Hindlimb muscle (tissue), 1 donor: ENCODE data around the gene PDS5A. TPM values are rescaled to one million over a fixed set of nuclear protein-coding genes. Genes with fewer than 3 reads are reported as not detected.
"Not testable (repeated sequence)": the region's sequence is repeated elsewhere in the genome, so short reads cannot be mapped to it uniquely, and the experiment has no call there.

Experiments used
- DNase-seq: peaks from one replicate; pipeline ENCODE4 v3.0.0-alpha.2; 2013
- polyA plus RNA-seq: library from polyadenylated mRNA; unstranded; fragments of 120-200 nt; gene quantifications from one replicate; pipeline ENCODE4 v1.2.1, GENCODE V29; 2013; ENCODE audit not compliant: insufficient read length

PDS5A gene
- polyA plus RNA-seq, 1 donor: 32.4 TPM

DNA sequence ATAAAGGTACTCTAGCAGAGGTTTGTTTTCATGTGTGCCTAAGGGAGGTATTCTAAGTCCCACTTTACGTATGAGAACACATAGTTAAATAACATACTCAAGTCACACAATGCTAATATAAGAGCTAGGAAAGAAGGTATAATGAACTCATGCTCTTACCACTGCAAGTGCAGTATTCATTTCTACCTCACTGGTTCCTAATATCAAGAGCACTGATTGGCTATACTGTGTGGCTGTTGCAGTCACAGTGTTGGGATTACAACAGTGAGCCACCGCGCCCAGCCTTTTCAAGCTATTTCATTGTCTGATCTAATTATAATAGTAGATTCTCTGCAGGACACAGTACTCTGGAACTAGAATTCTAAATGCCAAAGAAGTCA is 84.0 kb downstream of the PDS5A start:
- no peak for DNase-seq

DNA sequence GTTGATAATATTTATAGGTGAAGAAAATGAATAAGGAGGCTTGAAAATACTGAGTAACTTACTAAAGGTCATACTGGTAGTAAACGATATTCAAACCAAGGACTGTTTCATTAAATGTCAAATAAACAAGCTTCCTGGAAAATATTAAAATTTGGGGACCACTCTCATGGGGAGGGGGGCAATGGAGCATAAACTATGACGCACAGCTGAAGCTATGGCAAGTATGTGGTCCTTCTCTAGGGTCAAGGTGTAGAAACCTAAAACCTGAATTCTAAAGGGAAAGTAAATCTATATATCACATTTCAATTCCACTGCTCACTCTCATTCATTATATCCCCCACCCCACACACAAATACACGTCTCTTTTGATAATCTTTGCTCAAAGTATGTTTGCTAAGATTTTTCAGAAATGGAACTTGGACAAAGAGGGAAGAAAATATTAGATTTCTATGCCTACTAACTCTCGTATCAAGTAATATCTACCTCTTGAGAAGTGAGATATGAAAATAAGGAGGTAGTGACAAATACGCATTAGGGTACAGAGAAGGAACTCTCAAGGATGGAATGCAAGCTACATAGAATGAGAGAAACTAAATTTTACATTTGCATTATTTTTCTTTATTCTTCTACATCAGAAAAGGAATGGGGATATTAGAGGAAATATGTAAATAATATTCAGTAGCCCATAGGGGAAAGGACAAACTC is 84.6 kb downstream of the PDS5A start:
- no peak for DNase-seq

DNA sequence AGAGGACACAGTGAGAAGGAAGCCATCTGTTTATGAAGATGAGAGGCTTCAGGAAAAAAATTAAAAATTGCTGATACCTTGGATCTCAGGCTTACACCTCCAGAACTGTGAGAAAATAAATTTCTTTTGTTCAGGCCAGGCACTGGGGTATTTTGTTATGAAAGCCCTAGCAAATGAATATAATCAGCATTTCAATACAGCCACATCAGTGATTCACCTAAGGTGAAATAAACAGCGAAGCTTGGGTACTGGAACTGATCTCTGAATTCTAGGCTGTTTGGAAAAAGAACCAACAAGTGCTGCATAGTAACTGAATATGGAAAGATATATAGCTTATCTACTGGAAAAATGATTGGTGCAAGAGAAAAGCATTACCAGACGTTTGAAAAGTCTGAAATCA is 88.5 kb downstream of the PDS5A start:
- no peak for DNase-seq

DNA sequence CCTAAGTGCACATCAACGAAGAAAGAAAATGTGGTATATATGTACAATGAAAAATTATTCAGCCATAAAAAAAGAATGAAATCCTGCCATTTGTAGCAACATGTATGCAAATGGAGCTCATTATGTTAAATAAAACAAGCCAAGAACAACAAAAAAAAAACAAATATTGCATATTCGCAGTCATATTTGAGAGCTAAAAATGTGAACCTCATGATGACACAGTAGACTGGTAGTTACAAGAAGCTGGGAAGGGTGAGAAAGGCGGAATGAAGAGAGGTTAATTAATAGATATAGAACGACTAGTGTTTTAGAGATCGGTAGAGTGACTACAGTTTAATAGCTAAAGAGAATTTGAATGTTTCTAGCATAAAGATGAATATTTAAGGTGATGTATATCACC is 89.2 kb downstream of the PDS5A start:
- DNase-seq: no peak

DNA sequence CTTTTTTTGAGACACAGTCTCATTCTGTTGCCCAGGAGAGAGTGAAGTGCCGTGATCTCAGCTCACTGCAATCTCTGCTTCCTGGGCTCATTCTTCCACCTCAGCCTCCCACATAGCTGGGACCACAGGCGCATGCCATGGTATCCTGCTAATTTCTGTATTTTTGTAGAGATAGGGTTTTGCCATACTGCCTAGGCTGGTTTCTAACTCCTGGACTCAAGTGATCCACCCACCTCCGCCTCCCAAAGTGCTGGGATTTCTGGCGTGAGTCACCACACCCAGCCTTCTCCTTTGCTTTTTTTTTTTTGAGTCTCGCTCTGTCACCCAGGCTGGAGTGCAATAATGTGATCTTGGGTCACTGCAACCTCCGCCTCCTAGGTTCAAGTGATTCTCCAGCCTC is 94.1 kb downstream of the PDS5A start:
- no peak for DNase-seq

DNA sequence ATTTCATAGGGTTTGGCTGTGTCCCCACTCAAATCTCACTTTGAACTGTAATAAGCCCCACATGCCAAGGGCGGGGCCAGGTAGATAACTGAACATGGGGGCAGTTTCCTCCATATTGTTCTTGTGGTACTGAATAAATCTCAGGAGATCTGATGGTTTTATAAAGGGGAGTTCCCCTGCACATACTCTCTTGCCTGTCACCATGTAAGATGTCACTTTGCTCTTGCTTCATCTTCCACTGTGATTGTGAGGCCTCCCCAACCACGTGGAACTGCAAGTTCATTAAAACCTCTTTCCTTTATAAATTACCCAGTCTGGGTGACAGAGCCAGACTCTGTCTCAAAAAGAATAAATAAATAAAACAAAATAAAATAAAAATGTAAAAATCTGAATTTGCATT is 95.9 kb downstream of the PDS5A start:
- no peak for DNase-seq

DNA sequence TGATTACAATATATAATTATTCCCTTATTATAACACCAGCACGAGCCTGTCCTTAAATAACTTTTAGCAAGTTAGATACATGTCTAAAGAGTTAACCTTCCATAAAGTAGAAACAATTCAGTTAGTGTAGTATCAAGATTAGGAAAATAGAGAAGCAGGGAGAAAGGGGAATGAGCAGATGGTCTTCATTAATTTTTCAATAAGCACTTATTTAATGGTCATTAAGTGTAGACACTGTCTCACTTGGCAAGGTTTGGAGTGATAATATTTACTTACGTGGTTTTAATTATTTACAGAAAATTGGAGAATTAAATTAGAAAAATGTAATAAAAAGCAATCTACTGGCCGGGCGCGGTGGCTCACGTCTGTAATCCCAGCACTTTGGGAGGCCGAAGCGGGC is 99.7 kb downstream of the PDS5A start:
- DNase-seq: no peak

DNA sequence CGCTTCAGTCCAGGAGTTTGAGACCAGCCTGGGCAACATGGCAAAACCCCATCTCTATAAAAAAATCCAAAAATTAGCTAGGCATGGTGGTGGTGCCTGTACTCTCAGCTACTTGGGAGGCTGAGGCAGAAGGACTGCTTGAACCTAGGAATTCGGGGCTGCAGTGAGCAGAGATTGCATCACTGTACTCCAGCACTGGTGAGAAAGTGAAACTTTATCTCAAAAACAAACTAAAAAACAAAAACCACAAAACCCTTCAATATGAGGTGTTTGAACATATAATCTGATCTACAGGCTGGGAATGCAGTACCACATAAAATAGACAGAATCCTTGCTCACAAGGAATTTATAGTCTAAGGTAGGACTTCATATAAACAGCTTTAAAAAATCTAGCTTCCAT is 103.9 kb downstream of the PDS5A start:
- DNase-seq: no peak

DNA sequence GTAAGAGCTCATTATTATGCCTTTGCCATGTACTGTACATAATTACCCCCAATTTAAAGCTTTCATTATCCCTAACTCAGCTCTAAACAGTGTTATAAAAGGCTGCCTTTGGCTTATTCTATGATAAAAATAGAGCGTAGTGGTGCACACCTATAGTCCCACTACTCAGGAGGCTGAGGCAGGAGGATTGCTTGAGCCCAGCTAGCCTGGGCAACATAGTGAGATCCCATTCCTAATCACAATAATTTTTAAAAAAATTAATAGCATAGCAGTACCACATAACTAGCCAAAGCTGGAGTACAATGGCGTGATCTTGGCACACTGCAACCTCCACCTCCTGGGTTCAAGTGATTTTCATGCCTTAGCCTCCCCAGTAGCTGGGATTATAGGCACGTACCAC is 112.4 kb downstream of the PDS5A start:
- no peak for DNase-seq

DNA sequence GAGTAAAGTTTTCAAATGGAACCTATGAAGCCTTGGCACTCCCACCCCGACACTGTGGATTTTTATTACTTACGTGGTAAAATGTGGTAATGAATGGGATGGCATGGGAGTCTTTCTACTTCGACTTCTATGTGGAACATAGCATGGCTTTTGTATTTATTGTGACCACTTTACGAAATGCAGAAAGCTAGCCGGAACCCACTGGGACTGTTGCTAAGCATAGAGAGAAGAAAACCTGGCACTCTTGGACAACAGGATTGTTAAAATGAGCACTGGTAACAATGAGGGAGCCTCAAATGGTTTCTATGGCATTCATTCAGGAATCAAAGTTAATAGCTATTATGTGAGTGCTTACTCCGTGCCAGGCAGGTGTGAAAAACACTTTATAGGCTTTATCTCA is 113.3 kb downstream of the PDS5A start:
- DNase-seq: no peak

DNA sequence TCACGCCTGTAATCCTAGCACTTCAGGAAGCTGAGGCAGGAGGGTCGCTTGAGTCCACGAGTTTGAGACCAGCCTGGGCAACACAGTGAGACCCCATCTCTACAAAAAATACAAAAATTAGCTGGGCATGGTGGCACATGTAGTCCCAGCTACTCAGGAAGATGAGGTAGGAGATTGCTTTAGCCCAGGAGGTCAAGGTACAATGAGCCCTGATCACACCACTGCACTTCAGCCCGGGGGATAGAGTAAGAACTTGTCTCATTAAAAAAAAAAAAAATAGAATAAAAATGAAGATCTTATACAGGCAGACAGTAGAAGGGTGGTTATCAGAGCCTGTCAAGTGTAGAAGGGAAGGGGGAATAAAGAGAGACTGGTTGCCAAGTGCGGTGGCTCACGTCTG is 116.9 kb downstream of the PDS5A start:
- no peak for DNase-seq

DNA sequence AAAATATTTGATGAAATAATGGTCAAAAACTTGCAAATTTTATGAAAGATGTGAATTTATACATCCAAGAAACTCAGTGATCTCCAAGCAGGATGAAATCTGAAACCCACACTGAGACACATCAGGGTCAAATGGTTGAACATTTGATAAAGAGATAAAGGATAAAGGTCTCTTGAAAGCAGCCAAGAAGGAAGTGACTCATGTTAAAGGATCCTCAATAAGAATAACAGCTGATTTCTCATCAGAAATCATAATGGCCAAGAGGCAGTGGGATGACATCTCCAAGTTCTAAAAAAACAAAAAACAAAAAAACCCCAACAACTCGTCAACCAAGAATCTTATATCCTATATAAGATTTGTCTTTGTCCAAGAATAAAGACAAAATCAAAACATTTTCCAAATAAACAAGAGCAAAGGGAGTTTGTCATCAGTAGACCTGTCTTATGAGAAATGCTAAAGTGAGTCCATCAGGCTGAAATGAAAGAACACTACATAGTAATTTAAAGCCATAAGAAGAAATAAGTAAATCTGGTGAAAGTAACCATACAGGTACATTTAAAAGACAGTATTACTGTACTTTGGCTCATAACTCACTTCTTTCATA is 121.7 kb downstream of the PDS5A start:
- no peak for DNase-seq

DNA sequence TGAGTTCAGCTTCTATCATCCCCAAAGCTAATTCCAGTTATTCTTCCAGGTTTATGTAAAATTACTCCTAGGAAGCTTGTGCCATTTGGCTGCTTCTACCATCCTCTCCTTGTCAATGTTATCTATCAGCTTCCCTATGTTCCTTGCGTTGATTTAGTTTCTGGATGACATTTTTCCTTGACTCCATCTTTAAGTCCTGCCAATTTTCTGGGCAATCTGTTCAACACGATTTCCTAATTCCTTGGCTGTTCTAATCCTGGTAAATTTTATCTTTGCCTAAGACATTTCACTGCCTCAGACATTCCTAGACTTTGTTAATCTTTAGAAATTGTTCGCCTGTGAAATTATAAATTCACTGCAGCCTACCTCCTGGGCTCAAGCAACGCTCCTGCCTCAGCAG is 125.1 kb downstream of the PDS5A start:
- no peak for DNase-seq

DNA sequence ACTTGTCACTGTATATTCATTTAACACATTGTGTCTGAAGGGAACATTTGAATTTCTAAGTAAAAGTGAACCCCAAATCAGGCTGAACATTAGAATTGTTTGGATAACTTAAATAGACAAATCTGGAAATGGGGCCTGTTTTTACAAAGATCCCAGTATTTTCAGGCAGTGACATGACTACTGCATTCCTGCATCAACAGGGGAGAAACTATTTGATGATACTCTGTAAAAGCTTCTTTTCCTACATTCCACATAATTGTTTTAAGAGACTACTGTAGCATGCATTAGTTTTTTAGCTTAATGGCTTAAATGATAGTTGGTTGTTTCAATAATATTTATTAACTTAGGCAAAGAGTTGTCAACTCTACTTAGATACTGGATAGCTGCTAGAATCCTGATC is 127.0 kb downstream of the PDS5A start:
- no peak for DNase-seq

DNA sequence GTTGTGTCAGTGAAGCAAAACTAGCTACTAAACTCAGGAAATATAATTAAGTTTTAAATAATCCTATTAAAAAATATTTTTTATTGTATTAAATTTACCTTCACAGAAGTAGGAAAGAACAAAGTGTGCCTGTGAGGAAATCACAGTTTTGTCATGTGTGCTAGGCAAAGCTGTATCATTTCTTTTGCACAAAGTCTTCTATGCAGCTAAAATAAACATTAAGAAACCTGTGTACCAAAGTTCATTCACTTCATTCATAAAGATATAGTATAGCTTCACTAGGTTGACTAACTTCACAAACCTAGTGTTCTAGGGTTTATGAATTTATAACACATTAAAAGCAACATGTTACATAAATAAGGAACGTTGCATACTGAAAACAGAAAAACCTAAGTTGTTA is 131.0 kb downstream of the PDS5A start:
- DNase-seq: no peak

DNA sequence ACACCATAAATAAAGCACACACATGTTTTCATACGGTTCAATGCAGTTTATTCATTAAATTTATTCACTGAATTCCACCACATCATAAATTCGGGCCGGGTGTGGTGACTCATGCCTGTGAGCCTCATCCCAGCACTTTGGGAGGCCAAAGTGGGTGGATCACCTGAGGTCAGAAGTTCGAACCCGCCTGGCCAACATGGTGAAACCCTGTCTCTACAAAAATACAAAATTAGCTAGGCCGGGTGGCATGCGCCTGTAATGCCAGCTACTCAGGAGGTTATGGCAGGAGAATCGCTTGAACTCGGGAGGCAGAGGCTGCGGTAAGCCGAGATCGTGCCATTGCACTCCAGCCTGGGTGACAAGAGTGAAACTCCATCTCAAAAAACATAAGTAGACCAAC is 131.6 kb downstream of the PDS5A start:
- DNase-seq: no peak

DNA sequence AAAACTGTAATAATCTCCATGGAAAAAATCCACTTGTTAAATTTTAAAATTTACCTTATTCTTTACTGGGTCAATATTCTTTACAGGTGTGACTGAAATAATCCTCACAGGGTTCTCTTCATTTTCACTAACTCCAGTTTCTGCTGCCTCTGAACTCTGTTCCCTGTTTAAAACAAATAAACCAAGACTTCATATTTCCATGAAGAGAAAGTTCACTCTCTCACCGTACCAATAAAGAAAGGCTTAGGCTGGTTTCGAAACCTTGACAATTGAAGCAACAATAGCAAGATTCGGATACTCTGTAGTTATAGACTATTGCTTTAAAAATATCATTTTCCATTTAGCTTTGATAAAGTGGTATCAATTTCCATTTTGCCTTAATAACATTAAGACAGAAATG is 135.8 kb downstream of the PDS5A start:
- no peak for DNase-seq

DNA sequence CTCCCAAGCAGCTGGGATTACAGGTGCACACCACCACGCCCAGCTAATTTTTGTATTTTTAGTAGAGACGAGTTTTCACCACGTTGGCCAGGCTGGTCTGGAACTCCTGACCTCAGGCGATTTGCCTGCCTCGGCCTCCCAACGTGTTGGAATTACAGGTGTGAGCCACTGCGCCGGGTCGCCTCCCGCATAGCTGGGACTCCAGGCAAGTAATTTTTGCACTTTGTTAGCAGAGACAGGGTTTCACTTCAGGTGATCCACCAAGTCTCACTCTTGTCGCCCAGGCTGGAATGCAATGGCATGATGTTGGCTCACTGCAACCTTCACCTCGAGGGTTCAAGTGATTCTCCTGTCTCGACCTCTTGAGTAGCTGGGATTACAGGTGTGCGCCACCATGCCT is 137.2 kb downstream of the PDS5A start:
- not testable (repeated sequence) for DNase-seq

DNA sequence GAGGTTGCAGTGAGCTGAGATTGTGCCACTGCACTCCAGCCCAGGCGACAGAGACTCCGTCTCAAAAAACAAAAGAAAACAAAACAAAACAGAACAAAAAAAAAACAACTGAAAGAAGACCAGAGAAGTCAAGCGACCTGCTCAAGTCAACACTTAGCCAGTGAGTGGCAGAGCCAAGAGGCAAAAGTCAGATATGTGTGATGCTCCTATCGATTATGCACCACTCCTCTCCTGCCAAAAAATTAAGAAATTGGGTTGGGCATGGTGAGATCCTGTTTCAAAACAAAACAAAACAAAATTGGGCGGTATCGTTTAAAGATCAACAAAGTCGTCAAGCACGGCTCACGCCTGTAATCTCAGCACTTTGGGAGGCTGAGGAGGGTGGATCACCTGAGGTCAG is 137.7 kb downstream of the PDS5A start:
- no peak for DNase-seq

DNA sequence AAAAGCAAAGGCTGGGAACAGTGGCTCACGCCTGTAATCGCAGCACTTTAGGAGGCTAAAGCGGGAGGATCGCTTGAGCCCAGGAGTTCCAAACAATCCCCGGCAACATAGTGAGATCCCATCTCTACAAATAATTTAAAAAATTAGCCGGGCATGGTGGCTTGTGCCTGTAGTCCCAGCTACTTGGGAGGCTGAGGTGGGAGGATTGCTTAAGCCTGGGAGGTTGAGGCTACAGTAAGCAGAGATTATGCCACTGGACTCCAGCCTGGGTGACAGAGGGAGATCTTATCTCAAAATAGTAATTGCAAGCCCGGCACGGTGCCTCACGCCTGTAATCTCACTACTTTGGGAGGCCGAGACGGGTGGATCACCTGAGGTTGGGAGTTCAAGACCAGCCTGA is 139.3 kb downstream of the PDS5A start:
- not testable (repeated sequence) for DNase-seq

DNA sequence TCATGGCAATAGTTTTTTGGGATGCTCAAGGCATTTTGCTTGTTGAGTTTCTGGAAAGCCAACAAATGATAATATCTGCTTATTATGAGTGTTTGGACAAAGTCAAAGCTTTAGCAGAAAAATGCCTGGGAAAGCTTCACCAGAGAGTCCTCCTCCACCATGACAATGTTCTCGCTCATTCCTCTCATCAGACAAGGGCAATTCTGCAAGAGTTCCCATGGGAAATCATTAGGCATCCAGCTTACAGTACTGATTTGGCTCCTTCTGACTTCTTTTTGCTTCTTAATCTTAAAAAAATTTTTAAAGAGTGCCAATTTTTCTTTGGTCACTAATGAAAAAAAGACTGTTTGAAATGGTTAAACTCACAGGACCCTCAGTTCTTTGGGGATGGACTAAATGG is 143.4 kb downstream of the PDS5A start:
- no peak for DNase-seq

DNA sequence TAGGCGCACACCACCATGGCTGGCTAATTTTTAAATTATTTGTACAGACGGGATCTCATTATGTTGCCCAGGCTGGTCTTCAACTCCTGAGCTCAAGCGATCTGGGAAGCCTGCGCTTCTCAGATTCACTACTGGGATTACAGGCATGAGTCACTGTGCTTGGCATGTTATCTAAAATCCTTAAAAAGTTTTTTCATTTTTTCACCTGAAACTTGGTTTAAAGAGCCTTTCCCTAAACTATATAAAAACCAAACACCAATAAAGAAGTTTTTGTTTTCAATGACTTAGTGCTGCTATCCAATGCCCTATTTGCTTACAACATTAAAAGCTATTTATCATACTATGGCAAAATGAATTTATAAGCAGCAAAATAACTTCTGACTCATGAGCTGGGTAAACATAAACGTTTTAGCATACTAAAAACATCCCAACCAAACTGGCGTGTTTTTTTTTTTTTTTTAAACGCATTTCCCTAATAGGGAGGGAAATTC is 151.9 kb downstream of the PDS5A start:
- DNase-seq: no peak

DNA sequence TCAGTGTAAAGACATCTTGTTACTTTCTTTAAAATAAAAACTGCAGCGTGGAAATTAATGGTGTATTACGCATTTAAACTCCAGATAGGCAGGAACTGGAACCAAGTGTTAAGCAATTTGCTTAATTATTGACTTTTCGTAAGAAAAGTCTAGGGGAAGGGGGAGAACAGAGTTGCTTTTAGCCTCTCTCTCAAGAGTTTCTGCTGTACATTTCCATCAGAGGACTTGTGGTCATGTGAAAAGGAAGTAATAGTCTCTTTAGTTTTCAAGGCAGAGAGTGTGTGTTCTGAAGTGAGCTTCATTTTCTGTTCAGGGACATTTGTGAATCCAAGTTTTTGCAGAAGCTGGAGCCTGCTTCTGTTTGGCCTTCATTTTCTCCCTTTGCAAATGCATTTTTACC is 152.6 kb downstream of the PDS5A start:
- DNase-seq: no peak

DNA sequence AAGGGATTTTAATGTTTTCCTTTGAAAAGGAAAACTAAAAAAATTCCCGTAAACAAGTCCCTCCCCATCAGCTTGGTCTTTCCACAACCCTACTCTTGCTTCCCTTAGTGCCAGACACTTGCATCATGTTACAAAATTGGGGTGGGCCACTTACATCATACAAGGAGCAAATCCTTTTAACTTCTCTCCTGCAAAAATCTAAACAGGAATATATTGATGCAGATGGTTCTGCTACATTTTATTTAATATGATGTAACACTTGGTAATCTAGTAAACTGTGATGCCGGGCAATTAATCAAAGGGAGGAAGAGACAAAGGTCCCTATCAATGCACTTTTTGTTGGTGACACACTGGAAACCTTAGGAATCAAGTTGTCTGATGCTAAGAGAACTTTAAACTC is 154.5 kb downstream of the PDS5A start:
- DNase-seq: peak; percentile 11

DNA sequence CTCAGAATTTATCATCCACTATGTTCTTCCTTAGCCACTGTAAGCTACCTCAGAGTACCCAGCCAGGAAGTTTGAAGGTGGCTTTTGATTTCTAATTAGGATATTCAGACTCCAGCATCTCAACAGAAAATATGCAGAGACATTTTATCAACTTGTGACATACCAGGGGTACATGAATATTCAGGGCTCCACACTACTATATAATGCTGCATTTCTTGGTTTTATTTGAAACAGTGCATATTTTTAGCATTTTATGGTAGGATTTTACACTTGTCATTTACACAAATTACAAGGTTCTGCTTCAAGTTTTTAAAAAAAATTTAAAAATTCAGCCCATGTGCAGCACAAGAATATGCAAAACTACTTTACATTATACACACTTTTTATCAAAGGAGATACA is 155.0 kb downstream of the PDS5A start:
- no peak for DNase-seq
